Glomerular endothelial cell (primary cell): ENCODE results near the gene PIK3CG. TPM values are rescaled to one million over a fixed set of nuclear protein-coding genes. Genes with fewer than 3 reads are reported as not detected.
"Not testable (repeated sequence)": the region's sequence is repeated elsewhere in the genome, so short reads cannot be mapped to it uniquely, and the experiment has no call there.

ENCODE experiments used
- DNase-seq: peaks from one replicate; pipeline ENCODE4 v3.0.0-alpha.2; 2011; ENCODE audit warnings: low read depth, low spot score; ENCODE audit errors: extremely low read depth
- total RNA-seq: library from RNA; depleted of rRNA; stranded (reverse); fragments of >200 nt; gene quantifications from 2 replicates; pipeline ENCODE4 v1.2.3, GENCODE V29; 2015

PIK3CG gene
- 8.8 and 14.8 TPM in 2 replicates for total RNA-seq

GRCh38 chr7:106865130-106866041 is at the start of gene PIK3CG:
Gene PIK3CG, plus strand, starts transcription at chr7:106865282. Its CDS starts 2,280 bp downstream, at chr7:106867562.
- DNase-seq: no peak

GRCh38 chr7:106817098-106817497 is 48.0 kb upstream of the PIK3CG start:
- no peak for DNase-seq

GRCh38 chr7:106818736-106819135 is 46.3 kb upstream of the PIK3CG start:
- no peak for DNase-seq

- no peak for DNase-seq
Observed at GRCh38 chr7:106819546-106819945, 45.5 kb upstream of the PIK3CG start.

- no peak for DNase-seq
Observed at GRCh38 chr7:106820321-106821217, 44.5 kb upstream of the PIK3CG start.

- no peak for DNase-seq
Observed at GRCh38 chr7:106823631-106824030, 41.5 kb upstream of the PIK3CG start.

- no peak for DNase-seq
Observed at GRCh38 chr7:106824458-106824857, 40.6 kb upstream of the PIK3CG start.

GRCh38 chr7:106827626-106828025 is 37.5 kb upstream of the PIK3CG start:
- no peak for DNase-seq

GRCh38 chr7:106829496-106829895 is 35.6 kb upstream of the PIK3CG start:
- no peak for DNase-seq

- DNase-seq: not testable (repeated sequence)
Observed at GRCh38 chr7:106830896-106831295, 34.2 kb upstream of the PIK3CG start.

GRCh38 chr7:106836816-106837215 is 28.3 kb upstream of the PIK3CG start:
- no peak for DNase-seq

GRCh38 chr7:106839511-106839910 is 25.6 kb upstream of the PIK3CG start:
- no peak for DNase-seq

- DNase-seq: no peak
Observed at GRCh38 chr7:106840342-106840741, 24.7 kb upstream of the PIK3CG start.

GRCh38 chr7:106841896-106842390 is 23.1 kb upstream of the PIK3CG start:
- no peak for DNase-seq

GRCh38 chr7:106844279-106844997 is 20.6 kb upstream of the PIK3CG start:
- no peak for DNase-seq

GRCh38 chr7:106848049-106848448 is 17.0 kb upstream of the PIK3CG start:
- no peak for DNase-seq

- DNase-seq: no peak
Observed at GRCh38 chr7:106848851-106849442, 16.1 kb upstream of the PIK3CG start.

- DNase-seq: not testable (repeated sequence)
Observed at GRCh38 chr7:106851632-106852031, 13.4 kb upstream of the PIK3CG start.

GRCh38 chr7:106853250-106853908 is 11.7 kb upstream of the PIK3CG start:
- no peak for DNase-seq
